Measurements from ENCODE around the gene XRCC4.
"Not testable (repeated sequence)": the region's sequence is repeated elsewhere in the genome, so short reads cannot be mapped to it uniquely, and the experiment has no call there.

Gene XRCC4

DNA sequence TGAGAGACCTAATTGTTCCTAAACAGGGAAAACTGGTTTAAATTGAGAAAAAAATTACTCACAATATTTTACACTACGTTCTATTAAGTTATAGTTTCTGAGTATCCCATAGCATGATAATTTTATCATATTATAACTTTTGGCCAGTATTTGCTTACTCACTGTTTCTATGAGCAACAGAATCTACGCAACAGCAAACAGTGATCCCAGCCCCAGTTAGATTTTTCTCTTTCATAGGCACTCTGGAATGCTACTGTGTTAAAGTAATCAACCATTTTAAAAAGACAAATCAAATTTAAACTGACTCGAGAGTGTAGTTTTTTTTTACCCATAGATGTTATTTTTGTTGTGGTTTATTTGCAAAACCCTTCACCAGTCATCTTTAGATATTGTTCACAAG lies 107.2 kb downstream of the XRCC4 start:
- no peak for DNase-seq

DNA sequence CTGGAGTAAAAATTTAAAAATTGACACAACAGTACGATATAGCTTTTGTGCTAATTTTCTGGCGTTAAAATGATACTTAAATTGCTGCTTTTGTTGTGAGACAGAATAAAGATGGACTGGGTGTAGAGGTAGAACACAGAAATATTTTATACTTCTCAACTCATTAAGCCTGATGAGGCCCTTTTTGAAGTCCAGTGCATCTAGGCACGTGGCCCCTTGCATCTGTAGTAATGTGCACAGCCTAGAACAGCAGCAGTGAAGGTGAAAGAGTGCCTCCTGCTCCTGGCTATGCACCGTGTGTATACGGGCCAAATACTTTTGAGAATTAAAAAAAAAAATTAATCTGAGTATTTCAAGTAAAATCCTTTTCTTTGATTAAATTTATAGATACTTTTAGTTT lies 115.6 kb downstream of the XRCC4 start:
- DNase-seq = no peak

DNA sequence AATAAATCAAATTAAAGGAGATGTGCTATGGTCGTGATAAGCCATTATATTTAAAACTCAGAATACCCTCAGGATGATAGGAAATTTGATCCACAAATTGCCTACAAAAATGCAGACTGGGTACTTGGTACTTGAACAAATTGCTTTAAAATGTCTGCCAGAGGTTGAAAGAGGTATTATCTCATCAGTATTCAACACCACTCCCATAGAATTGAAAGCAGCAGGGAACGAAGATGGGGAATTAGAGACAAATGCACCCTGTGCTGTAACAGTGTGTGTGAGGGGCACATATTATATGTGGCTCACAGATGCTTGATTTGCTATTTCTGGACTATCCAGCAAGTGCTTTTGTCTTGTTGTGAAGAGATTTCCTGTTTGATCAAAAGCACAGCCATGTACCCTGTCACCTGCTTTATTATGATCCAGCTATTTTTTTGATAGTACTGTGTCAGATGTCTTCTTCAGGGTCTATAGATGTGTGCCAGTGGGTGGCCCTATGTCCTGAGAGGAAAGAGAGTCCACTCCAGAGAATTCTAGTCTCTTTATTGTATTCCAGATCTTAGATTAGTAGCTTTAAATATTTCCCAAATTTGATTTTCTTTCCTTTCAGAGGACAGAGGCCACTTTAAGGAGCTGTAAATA lies 120.1 kb downstream of the XRCC4 start:
- no peak for DNase-seq

DNA sequence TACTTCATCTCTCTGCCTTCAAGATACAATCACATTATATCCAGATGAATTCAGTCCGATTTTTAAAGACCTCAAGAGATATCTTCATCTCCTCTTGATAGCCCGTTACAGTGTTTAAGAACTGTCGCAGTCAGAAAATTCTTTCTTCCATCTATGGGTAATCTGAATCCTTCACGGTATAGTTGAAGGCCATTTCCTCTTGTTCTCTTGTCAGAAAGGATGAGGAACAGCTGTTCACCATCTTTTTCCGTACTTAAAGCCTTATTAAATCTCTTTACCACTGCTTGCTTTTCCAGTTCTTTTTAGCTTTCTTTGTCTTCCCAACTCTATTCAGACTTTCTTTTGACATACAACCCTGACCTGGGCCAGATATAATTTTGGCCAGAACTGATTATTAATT lies 121.8 kb downstream of the XRCC4 start:
- peak; percentile 4 for DNase-seq

DNA sequence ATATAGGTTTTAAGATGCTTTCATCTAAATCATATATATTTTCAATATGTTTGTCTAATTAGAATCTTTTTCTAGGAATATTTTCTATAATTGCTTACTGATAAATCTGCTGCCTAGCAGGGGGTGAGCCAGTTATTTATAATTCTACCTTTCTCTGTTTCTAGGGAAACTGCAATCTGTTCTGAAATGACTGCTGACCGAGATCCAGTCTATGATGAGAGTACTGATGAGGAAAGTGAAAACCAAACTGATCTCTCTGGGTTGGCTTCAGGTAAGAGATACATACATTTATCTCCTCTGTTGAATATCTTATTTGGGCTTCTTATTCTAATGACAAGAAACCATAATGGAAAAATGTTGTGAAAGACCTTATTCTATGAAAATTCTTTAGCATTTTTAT lies 127.3 kb downstream of the XRCC4 start:
- no peak for DNase-seq

DNA sequence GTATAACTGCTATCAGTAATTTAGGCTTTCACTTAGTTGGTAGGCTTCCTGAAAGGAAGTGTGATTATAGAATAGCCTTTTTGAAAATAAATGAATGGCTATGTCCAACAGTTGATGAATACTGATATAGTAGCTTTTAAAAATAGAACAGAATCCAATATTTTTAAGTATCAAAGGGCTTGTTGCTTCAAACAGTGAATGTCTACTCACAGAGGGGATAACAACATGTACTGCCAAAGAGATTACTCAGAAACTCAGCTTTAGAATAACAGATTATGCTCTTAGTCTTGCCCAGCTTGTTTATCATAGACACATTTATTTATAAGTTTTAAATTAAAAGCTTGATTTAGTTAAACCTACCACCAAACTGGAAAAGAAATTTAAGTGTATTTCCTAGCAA lies 132.6 kb downstream of the XRCC4 start:
- DNase-seq = no peak

DNA sequence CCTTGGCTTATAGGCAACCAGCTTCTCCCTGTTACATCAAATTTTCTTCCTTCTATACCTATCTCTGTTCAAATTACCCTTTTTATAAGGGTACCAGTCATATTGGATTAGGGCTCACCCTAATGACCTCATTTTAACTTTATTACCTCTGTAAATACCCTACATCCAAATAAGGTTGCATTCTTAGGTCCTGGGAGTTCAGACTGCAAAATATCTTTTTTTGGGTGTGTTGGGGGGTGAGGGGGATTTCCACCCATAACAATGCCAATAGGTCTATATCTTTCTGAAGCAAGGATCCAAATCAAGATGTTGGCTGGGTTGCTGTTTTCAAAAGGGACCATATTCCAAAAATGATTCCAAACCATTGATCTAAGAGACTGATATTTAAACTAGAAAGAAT lies 141.7 kb downstream of the XRCC4 start:
- no peak for DNase-seq

DNA sequence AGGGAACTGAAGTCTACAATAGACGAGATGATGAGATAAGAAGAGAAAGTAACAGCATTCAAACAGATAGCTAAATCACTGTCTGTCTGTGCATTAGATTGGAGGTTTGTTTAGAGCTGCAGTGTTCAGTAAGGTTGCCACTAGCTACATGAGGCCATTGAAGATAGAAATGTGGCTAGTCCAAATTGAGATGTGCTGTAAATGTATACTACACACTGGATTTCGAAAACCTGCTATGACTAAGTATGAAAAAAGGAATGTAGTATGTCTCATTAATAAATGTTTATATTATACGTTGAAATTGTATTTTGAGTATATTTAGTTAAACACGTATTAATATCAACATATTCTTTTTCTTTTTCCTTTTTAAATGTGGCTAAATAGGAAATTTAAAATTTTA lies 142.1 kb downstream of the XRCC4 start:
- DNase-seq = peak; percentile 11

DNA sequence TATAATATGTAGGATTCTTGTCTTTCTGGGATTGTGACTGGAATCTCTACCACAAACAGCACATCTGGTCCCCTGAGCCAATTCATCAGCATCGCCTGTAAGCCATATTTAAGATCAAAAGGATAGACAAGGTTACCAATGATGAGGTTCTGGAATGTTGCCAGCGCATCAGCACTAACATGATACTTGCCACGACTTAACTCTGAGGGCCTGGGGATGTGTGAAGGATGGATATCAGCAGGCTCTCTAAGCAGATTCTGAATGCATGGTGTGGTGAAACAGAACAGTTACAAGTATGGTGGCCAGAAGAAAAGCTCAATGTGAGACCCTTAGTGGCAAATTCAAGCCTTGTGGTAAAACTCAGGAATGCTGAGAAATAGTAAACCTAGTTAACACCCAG lies 143.0 kb downstream of the XRCC4 start:
- peak; percentile 7 for DNase-seq

DNA sequence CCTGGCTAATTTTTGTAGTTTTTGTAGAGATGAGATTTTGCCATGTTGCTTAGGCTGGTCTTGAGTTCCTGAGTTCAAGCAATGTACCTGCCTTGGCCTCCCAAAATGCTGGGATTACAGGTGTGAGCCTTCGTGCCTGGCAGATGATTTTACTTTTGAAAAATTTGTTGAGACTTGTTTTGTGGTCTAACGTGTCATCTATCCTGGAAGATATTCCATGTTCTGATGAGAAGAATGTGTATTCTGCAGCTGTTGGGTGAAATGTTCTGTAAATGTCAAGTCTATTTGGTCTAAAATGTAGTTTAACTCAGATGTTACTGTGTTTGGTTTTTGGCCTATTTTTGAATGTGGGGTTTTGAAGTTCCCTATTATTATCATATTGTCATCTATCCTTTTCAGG lies 145.6 kb downstream of the XRCC4 start:
- DNase-seq = no peak

DNA sequence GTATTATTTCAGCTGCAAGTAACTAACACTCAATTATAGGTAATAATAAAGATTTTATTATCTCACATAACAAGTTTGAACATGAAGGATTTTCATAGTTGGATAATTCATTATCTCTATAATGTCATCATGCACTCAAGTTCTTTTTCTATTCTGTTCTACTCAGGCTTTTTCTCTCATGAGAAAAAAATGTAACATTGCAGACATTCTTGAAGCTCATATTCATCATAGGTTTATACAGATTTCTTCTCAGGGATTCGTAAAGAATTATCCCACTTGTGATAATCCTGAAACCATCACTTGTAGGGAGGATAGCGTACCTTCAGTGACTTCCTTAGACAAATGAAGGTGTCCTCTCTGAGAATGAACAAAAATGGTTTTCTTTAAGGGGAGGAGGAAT lies 150.3 kb downstream of the XRCC4 start:
- peak; percentile 21 for DNase-seq

DNA sequence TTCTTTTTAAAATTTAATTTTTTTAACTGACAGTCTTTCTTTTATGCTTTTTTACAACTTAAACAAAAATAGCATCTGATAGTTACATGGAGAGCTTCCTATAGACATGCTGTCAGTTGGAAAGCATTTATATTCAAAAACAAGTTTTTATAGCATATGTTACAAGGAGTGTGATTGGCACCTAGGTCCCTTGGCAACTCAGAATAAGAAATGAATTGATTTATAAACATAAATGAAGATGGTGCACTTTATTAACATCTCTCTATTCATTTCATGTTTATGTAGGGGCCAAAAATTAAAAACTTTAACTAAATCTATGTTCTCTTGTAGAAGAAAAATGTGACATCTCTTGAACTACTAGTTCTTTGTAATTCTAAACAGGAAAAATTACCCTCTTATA lies 153.2 kb downstream of the XRCC4 start:
- no peak for DNase-seq

DNA sequence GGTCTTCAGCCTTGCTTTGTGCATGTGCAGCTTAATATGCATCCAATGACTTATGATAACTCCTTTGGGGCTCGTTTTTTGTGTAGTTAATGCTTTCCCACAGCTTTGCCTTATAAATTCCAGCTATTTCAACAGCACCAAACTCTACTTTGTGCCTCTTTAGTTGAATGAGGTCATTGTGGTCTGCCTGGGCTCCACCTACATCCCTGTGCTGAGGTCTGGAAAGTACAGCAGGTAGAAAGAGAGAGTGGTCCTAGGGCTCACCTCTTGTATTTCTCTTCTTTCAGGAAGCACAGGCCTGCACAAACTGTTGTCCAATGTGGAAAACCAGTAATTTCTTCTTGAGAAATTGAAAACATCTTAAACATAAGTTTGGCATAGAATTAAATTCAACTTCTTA lies 167.2 kb downstream of the XRCC4 start:
- DNase-seq = no peak

DNA sequence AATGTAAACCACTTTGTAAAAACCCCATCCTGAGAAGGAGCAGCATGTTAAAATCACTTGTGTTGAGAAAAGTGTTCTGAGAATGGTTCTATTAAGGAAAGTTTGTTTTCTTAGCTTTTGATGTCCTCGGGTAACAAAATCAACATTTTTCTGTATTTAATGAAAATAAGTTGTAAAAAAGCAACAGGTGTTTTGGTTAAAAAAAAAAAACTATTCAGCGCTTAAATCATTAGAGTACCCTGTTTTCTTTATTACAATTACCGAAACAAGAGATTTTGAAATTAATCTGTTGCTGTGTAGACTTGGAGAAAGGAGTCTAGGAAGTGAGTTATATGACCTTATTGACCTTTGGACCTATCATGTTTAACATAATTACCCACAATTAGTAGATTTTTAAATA lies 167.7 kb downstream of the XRCC4 start:
- no peak for DNase-seq

DNA sequence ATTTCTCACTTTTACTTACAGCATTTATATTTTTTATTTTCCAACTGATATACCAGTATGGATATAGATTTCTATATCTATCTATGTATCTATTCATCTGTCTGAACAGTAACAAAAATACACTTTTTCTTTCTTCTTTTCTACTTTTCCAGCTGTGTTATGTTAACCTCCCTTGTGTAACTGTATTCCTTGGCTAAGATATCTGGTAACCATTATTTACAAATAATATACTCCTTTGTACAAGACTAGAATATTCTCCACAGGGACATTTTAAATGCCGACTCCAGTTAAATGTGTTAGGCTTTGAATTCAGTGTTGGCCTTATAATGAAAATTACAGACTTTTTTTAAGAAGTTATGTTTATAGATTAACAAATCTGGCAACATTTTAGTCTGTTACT lies 168.7 kb downstream of the XRCC4 start:
- no peak for DNase-seq

DNA sequence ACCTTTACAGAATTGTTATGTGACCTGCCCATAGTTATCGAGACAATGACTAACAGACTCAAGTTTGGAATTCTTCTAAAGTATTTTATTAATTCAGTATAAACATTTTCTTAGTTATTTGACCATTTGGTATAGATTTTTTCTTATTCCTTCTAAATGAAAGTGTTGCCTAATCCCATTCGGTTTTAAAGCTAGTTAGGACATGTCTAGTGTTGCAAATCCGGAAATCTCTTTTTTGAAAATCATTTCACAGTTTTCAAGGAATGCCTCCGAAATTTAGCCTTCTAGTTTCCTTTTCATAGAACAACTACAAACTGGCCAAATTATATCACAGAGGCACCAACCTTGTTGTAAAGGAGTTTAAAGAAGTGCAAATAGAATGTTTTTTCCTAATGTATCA lies 171.8 kb downstream of the XRCC4 start:
- DNase-seq = no peak

DNA sequence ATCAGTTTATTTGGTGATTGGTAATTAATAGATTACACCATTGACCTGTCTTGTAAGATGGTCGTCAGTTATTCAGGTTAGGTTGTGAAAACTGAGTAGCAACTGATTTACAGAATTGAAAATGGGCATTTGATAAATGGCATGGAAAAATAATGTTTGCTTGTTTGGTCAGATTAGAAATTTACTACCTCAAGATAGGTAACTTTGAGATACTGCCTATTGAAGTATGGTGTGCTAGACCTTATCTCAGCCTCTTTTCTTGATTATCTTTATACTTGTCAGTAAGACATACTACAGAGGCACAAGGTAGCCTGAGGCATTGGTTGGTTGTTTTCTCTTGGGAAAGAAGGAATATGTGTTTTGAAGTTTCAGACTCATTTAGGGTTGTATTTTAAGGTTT lies 174.5 kb downstream of the XRCC4 start:
- DNase-seq = no peak

DNA sequence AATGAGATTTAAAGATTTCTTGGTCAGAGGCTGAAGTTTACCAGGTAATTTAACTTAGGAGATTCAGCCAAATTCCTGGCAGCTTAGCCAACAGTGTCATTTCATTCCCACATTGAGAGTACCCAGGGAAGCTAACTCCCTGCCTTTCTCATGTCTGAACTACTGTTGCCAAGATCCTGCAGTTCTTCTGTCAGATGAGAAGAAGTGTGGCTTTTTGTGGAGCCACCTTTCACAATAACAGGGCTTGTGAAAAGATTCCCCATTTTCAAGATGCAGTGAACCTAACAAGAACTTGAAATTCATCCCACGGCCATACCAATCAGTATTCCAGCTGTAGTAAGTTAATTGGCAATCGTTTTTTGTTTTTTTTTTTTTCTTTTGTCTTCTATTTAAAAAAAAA lies 176.4 kb downstream of the XRCC4 start:
- no peak for DNase-seq

DNA sequence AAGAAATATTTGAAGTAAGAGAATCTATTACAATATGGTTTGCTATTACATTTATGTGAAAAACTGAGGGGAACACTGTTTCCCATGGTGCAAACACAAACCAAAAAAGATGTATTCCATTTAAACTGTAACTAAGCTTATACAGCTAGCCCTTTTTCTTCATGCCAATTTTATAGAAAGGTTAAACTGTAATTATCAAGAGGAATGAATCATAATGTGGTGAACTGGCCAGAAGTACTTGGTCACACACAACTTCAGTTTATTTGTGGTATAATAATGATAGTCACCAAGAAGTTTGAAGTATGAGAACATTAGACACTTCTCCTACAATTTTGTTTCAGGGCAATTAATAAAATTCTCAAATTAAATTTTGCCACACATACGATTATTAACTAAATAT lies 177.9 kb downstream of the XRCC4 start:
- DNase-seq = peak; percentile 8

DNA sequence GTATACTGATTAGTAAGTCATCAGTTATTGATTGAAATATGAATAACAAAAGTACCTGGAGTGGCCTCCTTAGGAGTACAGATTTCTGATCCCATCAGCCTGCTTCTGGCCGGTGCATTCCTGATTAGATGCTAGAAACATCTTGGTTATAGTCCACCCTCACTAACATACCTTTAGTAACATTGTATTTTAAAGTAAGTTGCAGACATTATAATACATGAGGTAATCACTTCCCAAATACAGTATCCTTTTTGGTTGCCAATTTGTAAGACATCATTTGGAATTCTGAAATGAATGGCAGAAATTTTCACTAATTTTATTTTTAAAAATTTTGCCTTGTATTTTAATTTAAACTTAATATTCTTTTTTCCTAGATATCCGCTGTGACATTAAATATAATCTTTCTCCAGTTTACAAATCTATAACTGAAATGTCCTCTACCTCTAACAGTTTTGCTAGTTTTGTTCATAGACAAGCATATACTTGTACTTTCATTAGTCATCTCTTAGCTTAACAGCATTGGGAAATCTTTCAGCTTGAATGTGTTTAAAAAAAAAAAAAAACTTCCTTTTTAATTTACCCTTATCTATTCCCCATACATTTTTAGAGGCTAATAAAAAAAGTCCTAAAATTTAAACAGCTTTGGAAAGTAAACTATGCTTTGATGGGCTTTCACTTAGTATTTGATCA lies 178.9 kb downstream of the XRCC4 start:
- no peak for DNase-seq

DNA sequence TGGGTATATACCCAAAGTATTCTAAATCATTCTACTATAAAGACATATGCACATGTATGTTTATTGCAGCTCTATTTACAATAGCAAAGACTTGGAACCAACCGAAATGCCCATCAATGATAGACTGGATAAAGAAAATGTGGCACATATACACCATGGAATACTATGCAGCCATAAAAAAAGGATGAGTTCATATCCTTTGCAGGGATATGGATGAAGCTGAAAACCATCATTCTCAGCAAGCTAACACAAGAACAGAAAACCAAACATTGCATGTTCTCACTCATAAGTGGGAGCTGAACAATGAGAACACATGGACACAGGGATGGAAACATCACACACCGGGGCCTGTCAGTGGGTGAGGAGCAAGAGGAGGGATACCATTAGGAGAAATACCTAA lies 180.3 kb downstream of the XRCC4 start:
- not testable (repeated sequence) for DNase-seq

DNA sequence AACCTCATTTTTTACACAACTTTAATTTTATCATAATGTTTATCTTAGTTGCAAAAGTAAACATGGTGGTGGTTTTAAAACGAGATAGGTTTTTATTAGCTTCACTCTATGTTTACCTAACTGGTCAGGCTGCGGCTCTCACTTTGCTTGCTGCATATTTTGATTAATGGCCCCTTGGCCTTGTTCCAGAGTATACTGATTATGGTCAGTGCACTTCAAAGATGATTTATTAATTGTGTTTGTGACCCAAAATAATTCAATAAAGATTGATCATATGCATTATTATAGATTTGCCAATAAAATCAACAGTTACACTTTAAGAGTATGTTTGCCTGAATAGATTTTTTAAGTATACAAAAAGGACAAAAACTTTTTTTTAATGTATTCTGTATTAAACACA lies 188.0 kb downstream of the XRCC4 start:
- no peak for DNase-seq

DNA sequence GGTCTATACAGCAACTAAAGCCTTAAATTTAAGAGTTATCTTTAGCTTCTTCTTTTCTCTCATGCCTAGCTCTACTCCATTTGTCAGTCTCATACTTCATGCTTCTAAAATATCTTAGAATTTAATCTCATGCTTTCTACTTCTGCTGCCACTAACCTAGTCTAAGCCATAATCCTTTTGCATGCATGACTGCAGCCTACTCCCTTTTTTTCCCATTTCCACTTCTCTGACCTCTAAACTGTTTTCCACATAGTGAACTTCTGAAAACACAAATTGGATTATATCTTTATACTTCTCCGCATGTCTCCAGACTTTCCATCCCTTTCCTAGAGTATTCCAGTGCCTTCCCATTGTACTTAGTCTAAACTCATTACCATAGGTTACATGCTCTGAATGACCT lies 193.0 kb downstream of the XRCC4 start:
- DNase-seq = no peak

DNA sequence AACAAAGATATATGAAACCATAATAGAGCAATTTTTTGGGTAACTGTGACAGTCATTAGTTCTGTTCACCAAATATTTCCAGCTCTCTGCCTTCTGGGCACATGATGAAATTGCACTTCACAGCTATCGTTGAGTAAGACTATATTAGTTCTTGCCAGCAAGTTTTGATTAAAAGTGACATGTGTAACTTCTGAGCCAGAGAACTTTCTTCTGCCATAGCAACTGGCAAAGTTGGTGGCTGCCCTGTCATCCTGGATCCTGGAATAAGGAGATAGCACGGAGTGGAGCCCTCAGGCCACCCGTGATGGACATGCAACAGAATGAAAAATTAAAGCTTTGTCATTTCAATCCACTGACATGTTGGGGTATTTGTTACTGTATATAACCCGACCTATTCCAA lies 199.8 kb downstream of the XRCC4 start:
- no peak for DNase-seq

DNA sequence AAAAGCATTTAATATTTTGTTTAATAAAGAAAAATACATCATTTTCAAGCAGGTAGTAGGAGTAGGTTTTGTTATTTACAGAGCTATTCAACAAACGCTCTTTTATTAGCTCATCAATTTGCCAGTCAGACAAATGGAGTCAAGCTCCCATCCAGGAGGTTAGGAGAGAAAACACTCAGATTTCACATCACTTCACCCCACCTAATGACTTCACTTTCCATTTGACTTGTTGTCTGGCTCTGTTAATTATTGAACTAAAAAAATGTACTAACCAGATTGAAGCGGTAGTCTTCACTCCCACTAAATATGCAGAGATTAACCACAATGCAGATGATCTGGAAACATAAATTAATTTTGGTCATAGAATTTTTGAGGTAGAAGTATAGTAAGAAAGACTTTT lies 200.6 kb downstream of the XRCC4 start:
- no peak for DNase-seq
